PC-9 (cell line): ENCODE data around the gene KDM4C. TPM values are rescaled to one million over a fixed set of nuclear protein-coding genes. Genes with fewer than 3 reads are reported as not detected.

Experiments used
- Bru-seq: library from RNA; stranded (reverse); fragments of 400-500 nt; gene quantifications from one replicate; lab custom pipeline; 2021; lab: Mats Ljungman, UMichigan
- BruChase-seq, 2 experiments: library from RNA; stranded (reverse); fragments of 400-500 nt; gene quantifications; one replicate each; lab custom pipeline; 2021; lab: Mats Ljungman, UMichigan
- BruUV-seq: library from RNA; stranded (reverse); fragments of 400-500 nt; replicated peaks from 2 replicates; lab custom pipeline; 2021; lab: Mats Ljungman, UMichigan
- CTCF ChIA-PET: fragments of 300-600 bp; sonication (Branson Sonifier 250); formaldehyde crosslinking; loops from one replicate; lab custom pipeline; 2022; ENCODE audit warnings: antibody characterized with exemption; lab: Charles Lee
- POLR2A ChIA-PET: fragments of 300-600 bp; sonication (Branson Sonifier 250); formaldehyde crosslinking; loops from one replicate; lab custom pipeline; 2022; ENCODE audit warnings: antibody characterized with exemption; ENCODE audit not compliant: unreplicated experiment; lab: Charles Lee
- DNase-seq, 2 experiments: peaks; one replicate each; pipeline versions ENCODE4 v3.0.0 to v3.0.0-alpha.2; 2015 to 2022; ENCODE audit warnings: mixed read lengths in 1 of 2
- H2AFZ ChIP-seq: fragments of 200-600 bp; sonication (generic); 2 replicates; pipeline ENCODE4 v1.8.1; 2017; ENCODE audit warnings: antibody characterized with exemption
- H3F3A ChIP-seq: fragments of 200-600 bp; sonication (generic); 2 replicates; pipeline ENCODE4 v1.8.1; 2017; ENCODE audit warnings: antibody characterized with exemption, mild to moderate bottlenecking, low read depth; ENCODE audit not compliant: insufficient read depth
- H3K27ac ChIP-seq: fragments of 200-600 bp; sonication (generic); 2 replicates; pipeline ENCODE4 v1.6.1; 2016; ENCODE audit warnings: mixed run types
- H3K27me3 ChIP-seq: fragments of 200-600 bp; sonication (generic); 2 replicates; pipeline ENCODE4 v1.6.1; 2016; ENCODE audit warnings: low read depth, mixed run types; ENCODE audit not compliant: insufficient read depth
- H3K36me3 ChIP-seq: fragments of 200-600 bp; sonication (generic); 2 replicates; pipeline ENCODE4 v1.6.1; 2016; ENCODE audit warnings: low read depth, mixed run types
- H3K4me1 ChIP-seq: fragments of 200-600 bp; sonication (generic); replicated peaks from 2 replicates; pipeline ENCODE4 v1.6.1; 2016; ENCODE audit warnings: mixed run types; ENCODE audit not compliant: insufficient read depth
- H3K4me2 ChIP-seq: fragments of 200-600 bp; sonication (generic); 2 replicates; pipeline ENCODE4 v1.6.1; 2017; ENCODE audit warnings: mixed run types
- H3K4me3 ChIP-seq: fragments of 200-600 bp; sonication (generic); 2 replicates; pipeline ENCODE4 v1.6.1; 2016; ENCODE audit warnings: mixed run types
- H3K79me2 ChIP-seq: fragments of 200-600 bp; sonication (generic); 2 replicates; pipeline ENCODE4 v1.6.1; 2017; ENCODE audit warnings: low read depth, mixed run types
- H3K9me2 ChIP-seq: fragments of 200-600 bp; sonication (generic); 2 replicates; pipeline ENCODE4 v1.8.1; 2017; ENCODE audit warnings: mild to moderate bottlenecking; ENCODE audit not compliant: insufficient read depth
- H3K9me3 ChIP-seq: fragments of 200-600 bp; sonication (generic); 2 replicates; pipeline ENCODE4 v1.8.1; 2016; ENCODE audit warnings: low read depth; ENCODE audit not compliant: insufficient read depth
- H4K20me1 ChIP-seq: fragments of 200-600 bp; sonication (generic); 2 replicates; pipeline ENCODE4 v1.8.1; 2017; ENCODE audit not compliant: insufficient read depth
- EZH2 ChIP-seq: fragments of 200-600 bp; sonication (generic); IDR thresholded peaks from 2 replicates; pipeline ENCODE4 v1.8.0; 2017; ENCODE audit warnings: antibody characterized with exemption, low read depth
- intact Hi-C: fragments of 100-400 bp; cut with micrococcal nuclease; formaldehyde crosslinking; loops from one replicate; pipeline ENCODE4 v1.10.0; 2022; ENCODE audit not compliant: unreplicated experiment
- long read RNA-seq: library from polyadenylated mRNA; stranded (forward); transcript quantifications from one replicate; pipeline ENCODE4 v2.0.0, GENCODE V29; 2022
- total RNA-seq: library from RNA; stranded (reverse); gene quantifications from 2 replicates; pipeline ENCODE4 v1.2.3, GENCODE V29; 2021
- TF ChIP-seq, protein P1 (sequence below): fragments of 200-600 bp; sonication (generic); conservative IDR thresholded peaks from 2 replicates; pipeline ENCODE4 v1.6.1; 2017; ENCODE audit warnings: mixed run types, antibody characterized with exemption, mild to moderate bottlenecking, moderate library complexity

Gene KDM4C
- total RNA-seq = 11.6 and 12.9 TPM in 2 replicates
- percentile 64 among the genes with signal in this experiment for Bru-seq, nascent RNA
- percentile 50 among the genes with signal in this experiment for BruChase-seq, experiment 1, labeled RNA remaining after a 2-hour chase
- BruChase-seq, experiment 2, labeled RNA remaining after a 6-hour chase = percentile 43 among the genes with signal in this experiment
- long read RNA-seq, full-length matches to known transcripts = 3 of 12 reads
- long read RNA-seq, partial matches to known transcripts = 4 of 12 reads
- long read RNA-seq, other reads (novel, unspliced or antisense) = 5 of 12 reads

DNA sequence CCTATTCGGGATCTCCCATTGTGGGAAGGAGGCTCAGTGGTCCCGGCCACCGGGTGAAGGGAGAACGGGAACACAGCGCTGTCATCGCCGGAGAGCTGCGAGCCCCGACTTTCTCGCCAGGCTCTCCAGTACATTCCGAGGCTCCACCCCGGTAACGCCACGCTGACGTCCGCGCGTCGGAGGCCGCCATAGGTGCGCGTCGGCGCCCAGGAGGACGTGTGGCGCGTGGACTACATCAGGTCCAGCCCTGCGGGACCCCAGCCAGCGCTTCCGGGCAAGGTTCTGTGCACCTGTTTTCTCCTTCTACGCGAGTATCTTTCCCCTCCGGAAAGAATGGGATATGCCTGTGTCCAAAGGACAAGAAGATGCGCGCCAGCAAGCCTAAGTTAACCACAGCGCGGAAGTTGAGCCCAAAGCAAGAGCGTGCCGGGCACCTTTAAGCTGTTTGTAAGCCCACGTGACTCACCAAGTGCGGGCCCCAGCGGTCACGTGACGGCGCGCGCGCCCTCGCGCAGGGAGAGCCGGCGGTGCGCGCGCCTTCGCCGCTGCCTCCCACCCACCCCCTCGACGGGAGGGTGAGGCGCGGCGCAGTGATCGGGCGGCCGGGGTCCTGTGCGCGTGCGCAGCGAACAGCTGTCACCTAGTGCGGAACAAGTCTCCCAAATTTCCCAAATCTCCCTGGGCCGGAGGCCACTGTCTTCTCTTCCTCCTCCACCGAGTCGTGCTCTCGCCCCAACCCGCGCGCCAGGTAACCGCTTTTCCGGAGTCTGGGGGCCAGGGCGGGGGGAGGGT is at the start of gene KDM4C:
KDM4C (plus strand) TSS at position 518 of the 792 bp plus-strand sequence. CDS start 35,016 bp downstream, outside the sequence.
- intact Hi-C loops = loop anchor here (1.0 to 5.0 kb wide), 2 partner anchors 76 to 345 kb away; partner anchors contain the start of gene UHRF2
- H4K20me1 ChIP-seq = no peaks in the 10 kb centered on the region
- H3K27ac ChIP-seq = peak within 1 kb of the TSS; percentile 92
- no peaks in the 10 kb centered on the region for H3K9me3 ChIP-seq
- no peak for TF ChIP-seq EZH2
- TF ChIP-seq, protein P1, sequence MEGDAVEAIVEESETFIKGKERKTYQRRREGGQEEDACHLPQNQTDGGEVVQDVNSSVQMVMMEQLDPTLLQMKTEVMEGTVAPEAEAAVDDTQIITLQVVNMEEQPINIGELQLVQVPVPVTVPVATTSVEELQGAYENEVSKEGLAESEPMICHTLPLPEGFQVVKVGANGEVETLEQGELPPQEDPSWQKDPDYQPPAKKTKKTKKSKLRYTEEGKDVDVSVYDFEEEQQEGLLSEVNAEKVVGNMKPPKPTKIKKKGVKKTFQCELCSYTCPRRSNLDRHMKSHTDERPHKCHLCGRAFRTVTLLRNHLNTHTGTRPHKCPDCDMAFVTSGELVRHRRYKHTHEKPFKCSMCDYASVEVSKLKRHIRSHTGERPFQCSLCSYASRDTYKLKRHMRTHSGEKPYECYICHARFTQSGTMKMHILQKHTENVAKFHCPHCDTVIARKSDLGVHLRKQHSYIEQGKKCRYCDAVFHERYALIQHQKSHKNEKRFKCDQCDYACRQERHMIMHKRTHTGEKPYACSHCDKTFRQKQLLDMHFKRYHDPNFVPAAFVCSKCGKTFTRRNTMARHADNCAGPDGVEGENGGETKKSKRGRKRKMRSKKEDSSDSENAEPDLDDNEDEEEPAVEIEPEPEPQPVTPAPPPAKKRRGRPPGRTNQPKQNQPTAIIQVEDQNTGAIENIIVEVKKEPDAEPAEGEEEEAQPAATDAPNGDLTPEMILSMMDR = no peak
- H3K27me3 ChIP-seq = no peaks in the 10 kb centered on the region
- peak within 1 kb of the TSS; percentile 86 for H3K4me3 ChIP-seq
- ChIA-PET POLR2A (interaction anchor here (0.6 kb wide), 1 partner anchor 54 kb away, joined by 3 read pairs; no protein-coding TSS in a partner anchor), CTCF (no interaction called here)
- peaks cover 12% of the 10 kb centered on the region for H3K4me1 ChIP-seq
- H3F3A ChIP-seq = peaks cover 8% of the 10 kb centered on the region
- H3K9me2 ChIP-seq = no peaks in the 10 kb centered on the region
- peak within 1 kb of the TSS; percentile 88 for H2AFZ ChIP-seq
- H3K36me3 ChIP-seq = no peaks in the 10 kb centered on the region
- peak within 1 kb of the TSS; percentile 97 for H3K4me2 ChIP-seq
- peak; percentile 72 to 86 for DNase-seq
- TSS peak; percentile 91 for BruUV-seq
- peaks cover 32% of the 10 kb centered on the region for H3K79me2 ChIP-seq

DNA sequence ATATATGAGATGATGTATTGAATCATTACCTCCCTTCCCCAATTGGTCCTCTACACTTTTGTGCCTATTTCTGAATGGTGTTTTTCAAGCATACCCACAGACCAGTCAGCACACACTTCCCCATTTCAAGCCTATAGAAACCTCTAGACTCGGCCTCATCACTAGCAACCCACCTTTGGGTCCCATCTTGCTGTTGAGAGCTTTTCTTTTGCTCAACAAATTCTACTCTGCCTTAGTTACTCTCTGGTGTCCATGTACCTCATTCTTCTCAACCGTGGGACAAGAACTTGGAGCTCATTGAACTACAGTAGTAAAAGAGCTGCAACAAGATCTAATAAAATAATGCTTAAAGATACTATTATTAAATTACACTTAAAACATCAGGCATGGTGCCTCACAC is 49.0 kb upstream of the KDM4C start:
- no peaks in the 10 kb centered on the region for H3K79me2 ChIP-seq
- POLR2A ChIA-PET = no interaction called here
- DNase-seq = no peak
- CTCF ChIA-PET = no interaction called here
- H3K27ac ChIP-seq = no peak overlapping the region
- no peak for TF ChIP-seq EZH2
- TF ChIP-seq, protein P1 = no peak
- BruUV-seq = no TSS peak
- H3K36me3 ChIP-seq = no peaks in the 10 kb centered on the region
- H3K9me2 ChIP-seq = no peaks in the 10 kb centered on the region
- no peak overlapping the region for H2AFZ ChIP-seq
- H3K4me1 ChIP-seq = no peaks in the 10 kb centered on the region
- H3K27me3 ChIP-seq = no peaks in the 10 kb centered on the region
- no peaks in the 10 kb centered on the region for H4K20me1 ChIP-seq
- no peaks in the 10 kb centered on the region for H3K9me3 ChIP-seq
- no peak overlapping the region for H3K4me3 ChIP-seq
- no peak overlapping the region for H3K4me2 ChIP-seq
- intact Hi-C loops = no loop called here
- no peaks in the 10 kb centered on the region for H3F3A ChIP-seq

DNA sequence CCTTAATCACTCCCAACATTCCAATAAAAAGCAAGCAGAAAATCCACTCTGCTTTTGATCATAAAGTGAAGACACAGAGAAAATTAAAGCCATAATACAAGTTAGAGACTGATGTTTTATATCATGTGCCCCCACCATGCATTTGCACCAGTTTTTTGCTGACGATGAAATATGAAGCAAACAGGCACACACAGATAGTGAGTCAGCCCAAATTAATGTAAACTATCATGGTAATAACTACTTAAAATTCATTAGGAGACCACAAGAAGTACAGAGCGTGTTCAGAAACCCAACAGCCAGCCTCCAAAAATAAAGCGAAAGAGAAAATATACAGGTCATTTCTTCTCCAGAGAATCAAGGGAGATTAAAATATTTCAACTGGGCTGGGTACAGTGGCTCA is 46.4 kb upstream of the KDM4C start:
- no peak overlapping the region for H3K4me3 ChIP-seq
- H3K4me2 ChIP-seq = no peak overlapping the region
- ChIA-PET POLR2A (no interaction called here), CTCF (no interaction called here)
- H3K36me3 ChIP-seq = no peaks in the 10 kb centered on the region
- H2AFZ ChIP-seq = no peak overlapping the region
- H3K79me2 ChIP-seq = no peaks in the 10 kb centered on the region
- H4K20me1 ChIP-seq = no peaks in the 10 kb centered on the region
- H3K9me3 ChIP-seq = no peaks in the 10 kb centered on the region
- intact Hi-C loops = no loop called here
- TF ChIP-seq, protein P1 = no peak
- TF ChIP-seq EZH2 = no peak
- no peaks in the 10 kb centered on the region for H3K4me1 ChIP-seq
- H3K27ac ChIP-seq = no peak overlapping the region
- H3F3A ChIP-seq = peaks cover 5% of the 10 kb centered on the region; the same call in 1 of the 2 replicates
- BruUV-seq = no TSS peak
- no peaks in the 10 kb centered on the region for H3K27me3 ChIP-seq
- DNase-seq = no peak
- no peaks in the 10 kb centered on the region for H3K9me2 ChIP-seq
